Measurements from ENCODE around the gene IL22. TPM values are rescaled to one million over a fixed set of nuclear protein-coding genes. Genes with fewer than 3 reads are reported as not detected.

IL22 gene
- total and polyA plus RNA-seq, 2 of the 8 experiments (the other 6 are each of a cell fraction or from before 2014, with no cell fraction given) = not detected

- ChIA-PET CTCF (ENCODE audit: partially characterized antibody) (interaction anchor here (1.0 to 1.6 kb wide), 2 partner anchors 23 to 29 kb away, joined by 3 to 4 read pairs; no protein-coding TSS in a partner anchor), POLR2A (ENCODE audit: partially characterized antibody) (no interaction called here)
- no peak overlapping the region for H3K18ac ChIP-seq (ENCODE audit: extremely low read depth, low read length)
- H2AFZ ChIP-seq (ENCODE audit: low read length) = 0 out of 2 replicates have a peak overlapping the region, but pooled peaks have one; percentile 88
- no peak overlapping the region for H4K5ac ChIP-seq (ENCODE audit: insufficient read length, low read depth, low read length)
- H4K8ac ChIP-seq (ENCODE audit: extremely low read depth, insufficient read depth, low read length) = no peak overlapping the region; the same call in 1 of the 2 replicates
- no peak overlapping the region for H2AK5ac ChIP-seq (ENCODE audit: low read depth, low read length)
- no peak overlapping the region for H3K9ac ChIP-seq (replicated peaks in 1 of 4; ENCODE audit: extremely low read depth in 1 of 4, low read depth in 3 of 4, low read length in 3 of 4)
- H2BK120ac ChIP-seq (replicated peaks; ENCODE audit: low read depth, low read length) = no peak overlapping the region
- no peak overlapping the region for H2BK15ac ChIP-seq (ENCODE audit: low read length)
- H3K27ac ChIP-seq (ENCODE audit: low read depth, low read length) = no peak overlapping the region
- H3K4me1 ChIP-seq (replicated peaks in 1 of 4; ENCODE audit: control insufficient read depth in 3 of 4, insufficient read depth in 4 of 4, low read length in 3 of 4) = 0 out of 7 replicates have a peak, but pooled peaks cover 0 to 2% (median 0%) of the 10 kb centered on the region in 4 experiments
- no peak overlapping the region for H2BK12ac ChIP-seq (ENCODE audit: low read depth, low read length)
- H3K4me2 ChIP-seq (ENCODE audit: insufficient read depth in 1 of 2, low read depth in 2 of 2, low read length in 2 of 2) = no peak overlapping the region
- H3K9me3 ChIP-seq (ENCODE audit: insufficient read depth in 2 of 2, low read depth in 1 of 2, low read length in 1 of 2) = peaks cover 0 to 11% of the 10 kb centered on the region in 2 experiments; a peak in 2 of 4 replicates
- no peaks in the 10 kb centered on the region for H3K23me2 ChIP-seq (ENCODE audit: low read depth, low read length)
- H2BK20ac ChIP-seq (ENCODE audit: low read length) = no peak overlapping the region
- FAIRE-seq (no peak), DNase-seq (ENCODE audit: low read depth in 1 of 2, low spot score in 2 of 2) (no peak)
- no peaks in the 10 kb centered on the region for H3K36me3 ChIP-seq (ENCODE audit: control insufficient read depth in 2 of 4, insufficient read depth in 4 of 4, low read length in 3 of 4)
- H4K20me1 ChIP-seq (replicated peaks in 1 of 2; ENCODE audit: control insufficient read depth in 1 of 2, insufficient read depth in 2 of 2, low read length in 2 of 2) = no peaks in the 10 kb centered on the region
- H3K4ac ChIP-seq (replicated peaks; ENCODE audit: insufficient read length, low read depth, low read length) = no peak overlapping the region
- 94% methylated on average over 6 of the region's 6 CpGs; no CpG with 5 or more reads in 1 of the 2 experiments for WGBS, 2 experiments (ENCODE audit: extremely low coverage in 1 of 2, insufficient coverage in 1 of 2, insufficient read length in 1 of 2, insufficient replicate concordance in 2 of 2, low coverage in 1 of 2, low lambda C conversion rate in 2 of 2, missing lambda C conversion rate in 1 of 2)
- no peak overlapping the region for H3K23ac ChIP-seq (ENCODE audit: insufficient read length)
- no peak overlapping the region for H3K4me3 ChIP-seq (ENCODE audit: extremely low read depth in 1 of 4, insufficient read depth in 2 of 4, low read depth in 3 of 4, low read length in 4 of 4)
- no peaks in the 10 kb centered on the region for H3K79me1 ChIP-seq (ENCODE audit: low read depth, low read length)
- H4K91ac ChIP-seq (replicated peaks; ENCODE audit: insufficient read length, low read length) = no peak overlapping the region
- no peaks in the 10 kb centered on the region for H3K27me3 ChIP-seq (replicated peaks in 1 of 4; ENCODE audit: control insufficient read depth in 3 of 4, extremely low read depth in 1 of 4, insufficient read depth in 3 of 4, low read length in 3 of 4)
- H2BK5ac ChIP-seq (ENCODE audit: low read depth, low read length) = no peak overlapping the region
- H3K14ac ChIP-seq (ENCODE audit: insufficient read length) = no peak overlapping the region
- no peak overlapping the region for H3K56ac ChIP-seq (replicated peaks; ENCODE audit: insufficient read length, low read depth, low read length)
- H3K79me2 ChIP-seq (ENCODE audit: control insufficient read depth in 1 of 2, insufficient read depth in 2 of 2, low read length in 2 of 2) = no peaks in the 10 kb centered on the region
- TF ChIP-seq SIN3A (conservative IDR thresholded peaks at IDR 0.05 in 1 of 2, IDR thresholded peaks at IDR 0.05 in 1 of 2; ENCODE audit: low read depth in 1 of 2, low read length in 2 of 2) (no peak), TEAD4 (IDR thresholded peaks at IDR 0.05; ENCODE audit: low read depth, low read length) (no peak), ATF2 (IDR thresholded peaks at IDR 0.05; ENCODE audit: low read length) (no peak), YY1 (IDR thresholded peaks at IDR 0.05; ENCODE audit: low read depth, low read length) (no peak), EP300 (IDR thresholded peaks at IDR 0.05; ENCODE audit: borderline replicate concordance in 1 of 2, low read depth in 2 of 2, low read length in 2 of 2) (no peak), CEBPB (IDR thresholded peaks at IDR 0.05; ENCODE audit: low read depth, low read length) (no peak), SP1 (IDR thresholded peaks at IDR 0.05; ENCODE audit: low read depth, low read length) (no peak), POU5F1 (IDR thresholded peaks at IDR 0.05; ENCODE audit: low read depth, low read length) (no peak), BCL11A (IDR thresholded peaks at IDR 0.05; ENCODE audit: low read depth in 2 of 2, low read length in 2 of 2) (no peak), HDAC6 (IDR thresholded peaks at IDR 0.05; ENCODE audit: low read depth, low read length) (no peak), CBX8 (IDR thresholded peaks at IDR 0.05; ENCODE audit: borderline replicate concordance, low read depth, low read length) (no peak), EZH2 (IDR thresholded peaks at IDR 0.05; ENCODE audit: low read depth, low read length, severe bottlenecking) (no peak), SP4 (IDR thresholded peaks at IDR 0.05; ENCODE audit: low read length) (no peak)
Measured at GRCh38 chr12:68246350-68246749, 7.1 kb downstream of the IL22 start.
